ENCODE results near the gene HHLA2.

Gene HHLA2

GRCh38 chr3:108380128-108380795 lies 83.9 kb downstream of the HHLA2 start:
- H3K36me3 ChIP-seq: no peaks in the 10 kb centered on the region
- TF ChIP-seq CTCF (IDR thresholded peaks at IDR 0.05): no peak
- H3K27ac ChIP-seq: no peak overlapping the region

GRCh38 chr3:108381529-108382140 lies 85.3 kb downstream of the HHLA2 start:
- Histone ChIP-seq H3K4me1 (ENCODE audit: control insufficient read depth in 1 of 2, insufficient read depth in 1 of 2, low read depth in 1 of 2, low read length in 1 of 2) (no peaks in the 10 kb centered on the region), H3K9me3 (no peaks in the 10 kb centered on the region), H3K27me3 (no peaks in the 10 kb centered on the region), H3K27ac (no peak overlapping the region), H3K36me3 (no peaks in the 10 kb centered on the region), H3K4me3 (ENCODE audit: low read depth in 1 of 2, low read length in 1 of 2) (no peak overlapping the region)
- TF ChIP-seq CTCF (IDR thresholded peaks at IDR 0.05): no peak

More at GRCh38 chr3:108380128-108380795, 83.9 kb downstream of the HHLA2 start:
- Histone ChIP-seq H3K27me3 (no peaks in the 10 kb centered on the region), H3K4me3 (ENCODE audit: low read depth in 1 of 2, low read length in 1 of 2) (no peak overlapping the region), H3K4me1 (ENCODE audit: control insufficient read depth in 1 of 2, insufficient read depth in 1 of 2, low read depth in 1 of 2, low read length in 1 of 2) (no peaks in the 10 kb centered on the region), H3K9me3 (no peaks in the 10 kb centered on the region)

GRCh38 chr3:108383306-108383705 lies 87.0 kb downstream of the HHLA2 start:
- Histone ChIP-seq H3K4me1 (ENCODE audit: control insufficient read depth in 1 of 2, insufficient read depth in 1 of 2, low read depth in 1 of 2, low read length in 1 of 2) (no peaks in the 10 kb centered on the region), H3K27me3 (no peaks in the 10 kb centered on the region), H3K9me3 (no peaks in the 10 kb centered on the region), H3K27ac (no peak overlapping the region), H3K36me3 (no peaks in the 10 kb centered on the region), H3K4me3 (ENCODE audit: low read depth in 1 of 2, low read length in 1 of 2) (no peak overlapping the region)
- no peak for TF ChIP-seq CTCF (IDR thresholded peaks at IDR 0.05)

- Histone ChIP-seq H3K9me3 (no peaks in the 10 kb centered on the region), H3K27me3 (no peaks in the 10 kb centered on the region), H3K27ac (no peak overlapping the region), H3K4me1 (ENCODE audit: control insufficient read depth in 1 of 2, insufficient read depth in 1 of 2, low read depth in 1 of 2, low read length in 1 of 2) (no peaks in the 10 kb centered on the region), H3K4me3 (ENCODE audit: low read depth in 1 of 2, low read length in 1 of 2) (no peak overlapping the region), H3K36me3 (no peaks in the 10 kb centered on the region)
- no peak for TF ChIP-seq CTCF (IDR thresholded peaks at IDR 0.05)
These were observed 90.7 kb downstream of the HHLA2 start for GRCh38 chr3:108387063-108387462.

GRCh38 chr3:108388136-108389132 lies 92.1 kb downstream of the HHLA2 start:
- Histone ChIP-seq H3K4me1 (ENCODE audit: control insufficient read depth in 1 of 2, insufficient read depth in 1 of 2, low read depth in 1 of 2, low read length in 1 of 2) (no peaks in the 10 kb centered on the region), H3K27me3 (no peaks in the 10 kb centered on the region), H3K36me3 (no peaks in the 10 kb centered on the region), H3K9me3 (no peaks in the 10 kb centered on the region), H3K27ac (no peak overlapping the region), H3K4me3 (ENCODE audit: low read depth in 1 of 2, low read length in 1 of 2) (no peak overlapping the region)
- no peak for TF ChIP-seq CTCF (IDR thresholded peaks at IDR 0.05)
